HUES64 (cell line): ENCODE measurements around the gene KLK15.

ENCODE experiments used
- H3K27ac ChIP-seq: 2 replicates; pipeline ENCODE4 v1.7.0; 2013; ENCODE audit warnings: low read depth, low read length, inconsistent platforms
- H3K27me3 ChIP-seq: 2 replicates; pipeline ENCODE4 v1.6.1; 2013; ENCODE audit warnings: mild to moderate bottlenecking, low read length; ENCODE audit not compliant: insufficient read depth
- H3K36me3 ChIP-seq: 2 replicates; pipeline ENCODE4 v1.6.1; 2013; ENCODE audit warnings: mild to moderate bottlenecking, low read length; ENCODE audit not compliant: insufficient read depth
- H3K4me1 ChIP-seq: 2 replicates; pipeline ENCODE4 v1.6.1; 2013; ENCODE audit warnings: mild to moderate bottlenecking, low read length, moderate library complexity; ENCODE audit not compliant: insufficient read depth
- H3K4me3 ChIP-seq: 2 replicates; pipeline ENCODE4 v1.5.1; 2013; ENCODE audit warnings: mild to moderate bottlenecking, low read length, moderate library complexity
- H3K9ac ChIP-seq: 2 replicates; pipeline ENCODE4 v1.6.1; 2013; ENCODE audit warnings: mild to moderate bottlenecking, low read depth, low read length
- H3K9me3 ChIP-seq: 2 replicates; pipeline ENCODE4 v1.6.1; 2013; ENCODE audit warnings: low read depth, low read length; ENCODE audit not compliant: insufficient read depth
- WGBS: fragments of 150-250, 120-280 bp; methylation state at CpG from one replicate; pipeline ENCODE4 v1.1.7; 2013; ENCODE audit warnings: missing lambda C conversion rate; 5-methylcytosine and 5-hydroxymethylcytosine counted together

Gene KLK15

GRCh38 chr19:50832666-50833065 lies 708 bp downstream of the KLK15 start:
- no peak overlapping the region for H3K27ac ChIP-seq
- 91% methylated on average over 8 of the region's 8 CpGs for WGBS
- H3K27me3 ChIP-seq = peaks cover 35% of the 10 kb centered on the region

GRCh38 chr19:50831026-50831396 lies 2.4 kb downstream of the KLK15 start:
- H3K36me3 ChIP-seq = no peaks in the 10 kb centered on the region
- 74% methylated on average over 7 of the region's 7 CpGs for WGBS

More at GRCh38 chr19:50832666-50833065, 708 bp downstream of the KLK15 start:
- Histone ChIP-seq H3K4me1 (no peaks in the 10 kb centered on the region), H3K36me3 (no peaks in the 10 kb centered on the region), H3K9me3 (no peaks in the 10 kb centered on the region), H3K4me3 (no peak overlapping the region), H3K9ac (no peak overlapping the region)

GRCh38 chr19:50830266-50831025 lies 2.9 kb downstream of the KLK15 start:
- H3K4me1 ChIP-seq = no peaks in the 10 kb centered on the region
- H3K9me3 ChIP-seq = no peaks in the 10 kb centered on the region
- WGBS = 71% methylated on average over 13 of the region's 17 CpGs
- peaks cover 19% of the 10 kb centered on the region for H3K27me3 ChIP-seq
- no peak overlapping the region for H3K9ac ChIP-seq
- no peak overlapping the region for H3K27ac ChIP-seq
- H3K4me3 ChIP-seq = no peak overlapping the region
- H3K36me3 ChIP-seq = no peaks in the 10 kb centered on the region

More at GRCh38 chr19:50831026-50831396, 2.4 kb downstream of the KLK15 start:
- Histone ChIP-seq H3K4me3 (no peak overlapping the region), H3K27ac (no peak overlapping the region), H3K9ac (no peak overlapping the region), H3K4me1 (no peaks in the 10 kb centered on the region), H3K27me3 (peaks cover 22% of the 10 kb centered on the region), H3K9me3 (no peaks in the 10 kb centered on the region)

GRCh38 chr19:50829801-50830200 lies 3.6 kb downstream of the KLK15 start:
- H3K4me1 ChIP-seq = no peaks in the 10 kb centered on the region
- H3K4me3 ChIP-seq = no peak overlapping the region
- H3K27me3 ChIP-seq = peaks cover 12% of the 10 kb centered on the region
- WGBS = 89% methylated on average over 5 of the region's 5 CpGs
- H3K27ac ChIP-seq = no peak overlapping the region
- no peaks in the 10 kb centered on the region for H3K36me3 ChIP-seq
- no peaks in the 10 kb centered on the region for H3K9me3 ChIP-seq
- H3K9ac ChIP-seq = no peak overlapping the region

- Histone ChIP-seq H3K27me3 (peaks cover 13% of the 10 kb centered on the region), H3K9me3 (no peaks in the 10 kb centered on the region), H3K36me3 (no peaks in the 10 kb centered on the region), H3K27ac (no peak overlapping the region), H3K4me3 (no peak overlapping the region), H3K9ac (no peak overlapping the region), H3K4me1 (no peaks in the 10 kb centered on the region)
- WGBS = 95% methylated on average over 12 of the region's 14 CpGs
Observed at GRCh38 chr19:50827476-50827875, 5.9 kb downstream of the KLK15 start.

GRCh38 chr19:50826492-50827240 lies 6.7 kb downstream of the KLK15 start:
- H3K27ac ChIP-seq = no peak overlapping the region
- H3K27me3 ChIP-seq = peaks cover 21% of the 10 kb centered on the region
- no peak overlapping the region for H3K4me3 ChIP-seq
- H3K36me3 ChIP-seq = no peaks in the 10 kb centered on the region
- no peak overlapping the region for H3K9ac ChIP-seq
- WGBS = 91% methylated on average over 43 of the region's 43 CpGs
- no peaks in the 10 kb centered on the region for H3K9me3 ChIP-seq
- H3K4me1 ChIP-seq = no peaks in the 10 kb centered on the region

GRCh38 chr19:50823389-50824042 lies 9.9 kb downstream of the KLK15 start, which contains the start of gene KLK1:
Gene KLK1, minus strand, starts transcription at chr19:50823787. Its CDS starts 39 bp downstream, at chr19:50823748.
- 85% methylated on average over 13 of the region's 14 CpGs for WGBS
- Histone ChIP-seq H3K4me1 (no peaks in the 10 kb centered on the region), H3K4me3 (no peak within 1 kb of the TSS), H3K27ac (no peak within 1 kb of the TSS), H3K9ac (no peak within 1 kb of the TSS), H3K27me3 (peaks cover 52% of the 10 kb centered on the region), H3K9me3 (no peaks in the 10 kb centered on the region), H3K36me3 (no peaks in the 10 kb centered on the region)

- Histone ChIP-seq H3K36me3 (no peaks in the 10 kb centered on the region), H3K4me3 (no peak overlapping the region), H3K27me3 (peaks cover 53% of the 10 kb centered on the region), H3K4me1 (no peaks in the 10 kb centered on the region), H3K27ac (no peak overlapping the region), H3K9ac (no peak overlapping the region), H3K9me3 (no peaks in the 10 kb centered on the region)
- WGBS = 81% methylated on average over 7 of the region's 7 CpGs
Observed at GRCh38 chr19:50822661-50823208, 10.6 kb downstream of the KLK15 start.

GRCh38 chr19:50821622-50822021 lies 11.8 kb downstream of the KLK15 start:
- no peak overlapping the region for H3K4me3 ChIP-seq
- H3K36me3 ChIP-seq = no peaks in the 10 kb centered on the region
- WGBS = 87% methylated on average over 8 of the region's 8 CpGs
- H3K27ac ChIP-seq = no peak overlapping the region
- no peaks in the 10 kb centered on the region for H3K9me3 ChIP-seq
- H3K9ac ChIP-seq = no peak overlapping the region
- H3K4me1 ChIP-seq = no peaks in the 10 kb centered on the region
- H3K27me3 ChIP-seq = peaks cover 58% of the 10 kb centered on the region

- WGBS = 82% methylated on average over 4 of the region's 4 CpGs
- H3K9ac ChIP-seq = no peak overlapping the region
- H3K36me3 ChIP-seq = no peaks in the 10 kb centered on the region
- no peaks in the 10 kb centered on the region for H3K4me1 ChIP-seq
- H3K27me3 ChIP-seq = peaks cover 62% of the 10 kb centered on the region
- H3K9me3 ChIP-seq = no peaks in the 10 kb centered on the region
- H3K4me3 ChIP-seq = peak overlapping the region; percentile 24
- H3K27ac ChIP-seq = no peak overlapping the region
Observed at GRCh38 chr19:50821248-50821612, 12.1 kb downstream of the KLK15 start.
